H1 (cell line): ENCODE measurements around the gene PML.

Experiments used
- BRCA1 ChIP-seq: IDR thresholded peaks from 2 replicates; pipeline ENCODE4 v1.6.1; 2012; ENCODE audit warnings: low read depth, low read length, improper control_type of control experiment
- MAFK ChIP-seq: IDR thresholded peaks from 2 replicates; pipeline ENCODE4 v1.6.1; 2012; ENCODE audit warnings: low read depth, mild to moderate bottlenecking, improper control_type of control experiment, low read length
- POLR2A ChIP-seq, 2 experiments: IDR thresholded peaks; 1 replicate in 1 of 2; 2 replicates in 1 of 2; pipeline ENCODE4 v1.6.1; 2011; ENCODE audit warnings: low read depth in 2 of 2, low read length in 2 of 2, mild to moderate bottlenecking in 2 of 2; ENCODE audit errors: control extremely low read depth in 1 of 2

GRCh38 chr15:73957785-73958184 is 36.7 kb upstream of the PML start:
- TF ChIP-seq POLR2A (IDR thresholded peaks at IDR 0.05; ENCODE audit: control extremely low read depth in 1 of 2, low read depth in 2 of 2, low read length in 2 of 2), result no peak
- no peak for TF ChIP-seq MAFK
- no peak for TF ChIP-seq BRCA1
